ENCODE measurements around the gene LMO3. TPM values are rescaled to one million over a fixed set of nuclear protein-coding genes. Genes with fewer than 3 reads are reported as not detected.

LMO3 gene
- total and polyA plus RNA-seq, 2 of the 13 experiments (the other 11 are each of a cell fraction or from before 2014, with no cell fraction given), result not detected

GRCh38 chr12:16579041-16579440 lies 26.9 kb downstream of the LMO3 start:
- DNase-seq (ENCODE audit: low spot score), result no peak
- Histone ChIP-seq H3K79me2 (ENCODE audit: insufficient read depth, low read length) (no peaks in the 10 kb centered on the region), H3K27ac (ENCODE audit: extremely low read length, insufficient read depth, low read length) (no peak overlapping the region), H2AFZ (ENCODE audit: low read length) (no peak overlapping the region), H3K9me3 (ENCODE audit: low read length) (no peaks in the 10 kb centered on the region), H4K20me1 (ENCODE audit: insufficient read depth, low read length) (no peaks in the 10 kb centered on the region), H3K4me2 (ENCODE audit: low read depth, low read length) (no peak overlapping the region), H3K36me3 (replicated peaks in 1 of 2; ENCODE audit: control insufficient read depth in 1 of 2, insufficient read depth in 2 of 2, low read length in 2 of 2) (no peaks in the 10 kb centered on the region), H3K9ac (ENCODE audit: insufficient read depth, low read depth, low read length) (no peak overlapping the region), H3K4me1 (ENCODE audit: insufficient read depth, low read length) (peaks cover under 1% of the 10 kb centered on the region; the same call in 1 of the 2 replicates), H3K27me3 (ENCODE audit: control insufficient read depth in 1 of 2, insufficient read depth in 2 of 2, low read length in 2 of 2) (no peaks in the 10 kb centered on the region), H3K4me3 (replicated peaks in 1 of 3; ENCODE audit: insufficient read depth in 1 of 3, low read depth in 2 of 3, low read length in 3 of 3) (no peak overlapping the region)
- intact Hi-C loops (cut with micrococcal nuclease; ENCODE audit: unreplicated experiment) (no loop called here), in situ Hi-C loops (cut with HindIII; ENCODE audit: extremely low pct_ligation_motif_present, low pct_unique_long_range_greater_than_20kb) (no loop called here)
- FAIRE-seq, result no peak
- no peak for ATAC-seq
- BruUV-seq (replicated peaks), result no TSS peak
- ChIA-PET POLR2A (no interaction called here), CTCF (ENCODE audit: low intra/inter-chr PET ratio, low total read pairs) (no interaction called here)
- WGBS (ENCODE audit: low lambda C conversion rate), result 76% methylated on average over 1 of the region's 1 CpG
- TF ChIP-seq KDM3A (CRISPR knock-in tag; IDR thresholded peaks at IDR 0.05; ENCODE audit: low read depth), result no peak
- TF ChIP-seq ZBTB3 (CRISPR knock-in tag; IDR thresholded peaks at IDR 0.05; ENCODE audit: borderline replicate concordance, low read depth), result no peak
- TF ChIP-seq, protein P1, sequence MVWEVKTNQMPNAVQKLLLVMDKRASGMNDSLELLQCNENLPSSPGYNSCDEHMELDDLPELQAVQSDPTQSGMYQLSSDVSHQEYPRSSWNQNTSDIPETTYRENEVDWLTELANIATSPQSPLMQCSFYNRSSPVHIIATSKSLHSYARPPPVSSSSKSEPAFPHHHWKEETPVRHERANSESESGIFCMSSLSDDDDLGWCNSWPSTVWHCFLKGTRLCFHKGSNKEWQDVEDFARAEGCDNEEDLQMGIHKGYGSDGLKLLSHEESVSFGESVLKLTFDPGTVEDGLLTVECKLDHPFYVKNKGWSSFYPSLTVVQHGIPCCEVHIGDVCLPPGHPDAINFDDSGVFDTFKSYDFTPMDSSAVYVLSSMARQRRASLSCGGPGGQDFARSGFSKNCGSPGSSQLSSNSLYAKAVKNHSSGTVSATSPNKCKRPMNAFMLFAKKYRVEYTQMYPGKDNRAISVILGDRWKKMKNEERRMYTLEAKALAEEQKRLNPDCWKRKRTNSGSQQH (CRISPR knock-in tag; IDR thresholded peaks at IDR 0.05; ENCODE audit: low read depth), result no peak
- no peak for TF ChIP-seq KDM1A (CRISPR knock-in tag; IDR thresholded peaks at IDR 0.05)
- no peak for TF ChIP-seq U2AF2 (IDR thresholded peaks at IDR 0.05; ENCODE audit: low read depth, low read length)
- TF ChIP-seq MAF1 (CRISPR knock-in tag; IDR thresholded peaks at IDR 0.05; ENCODE audit: borderline replicate concordance), result no peak
- TF ChIP-seq, protein P2, sequence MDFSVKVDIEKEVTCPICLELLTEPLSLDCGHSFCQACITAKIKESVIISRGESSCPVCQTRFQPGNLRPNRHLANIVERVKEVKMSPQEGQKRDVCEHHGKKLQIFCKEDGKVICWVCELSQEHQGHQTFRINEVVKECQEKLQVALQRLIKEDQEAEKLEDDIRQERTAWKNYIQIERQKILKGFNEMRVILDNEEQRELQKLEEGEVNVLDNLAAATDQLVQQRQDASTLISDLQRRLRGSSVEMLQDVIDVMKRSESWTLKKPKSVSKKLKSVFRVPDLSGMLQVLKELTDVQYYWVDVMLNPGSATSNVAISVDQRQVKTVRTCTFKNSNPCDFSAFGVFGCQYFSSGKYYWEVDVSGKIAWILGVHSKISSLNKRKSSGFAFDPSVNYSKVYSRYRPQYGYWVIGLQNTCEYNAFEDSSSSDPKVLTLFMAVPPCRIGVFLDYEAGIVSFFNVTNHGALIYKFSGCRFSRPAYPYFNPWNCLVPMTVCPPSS (IDR thresholded peaks at IDR 0.05), result no peak
- no peak for TF ChIP-seq MIER3 (CRISPR knock-in tag; IDR thresholded peaks at IDR 0.05; ENCODE audit: borderline replicate concordance)

Measured in HepG2 (cell line).